HG03378 (cell line): ENCODE data around the gene GET4.

ENCODE experiments used
- ATAC-seq: cut with Tn5 transposase; IDR thresholded peaks from one replicate; pipeline ENCODE4 v1.9.1; 2021; ENCODE audit warnings: mild to moderate bottlenecking, moderate library complexity; ENCODE audit not compliant: unreplicated experiment

GET4 gene

GRCh38 chr7:945147-945555 is 68.8 kb downstream of the GET4 start:
- ATAC-seq, result no peak

- ATAC-seq, result no peak
Observed at GRCh38 chr7:945556-946255, 69.4 kb downstream of the GET4 start.
